GM12864 (cell line): Measurements from ENCODE around the gene LPCAT1.

ENCODE experiments used
- DNase-seq: peaks from one replicate; pipeline ENCODE4 v3.0.0-alpha.2; 2011; ENCODE audit warnings: low read depth
- H3K4me3 ChIP-seq: 2 replicates; pipeline ENCODE4 v1.5.1; 2011; ENCODE audit warnings: mild to moderate bottlenecking, low read depth, low read length, control low read depth
- CTCF ChIP-seq: IDR thresholded peaks from 2 replicates; pipeline ENCODE4 v1.5.1; 2011; ENCODE audit warnings: low read depth, mild to moderate bottlenecking, moderate library complexity, low read length, control low read depth, inconsistent platforms; ENCODE audit errors: missing control alignments

The LPCAT1 gene

GRCh38 chr5:1445313-1445688 lies 78.5 kb downstream of the LPCAT1 start, which contains the start of gene SLC6A3:
TSS of gene SLC6A3 (minus strand) at chr5:1445440. CDS start at chr5:1443197, 2,243 bp downstream.
- no peak for TF ChIP-seq CTCF
- H3K4me3 ChIP-seq: no peak within 1 kb of the TSS
- DNase-seq: no peak

GRCh38 chr5:1444361-1445189 lies 79.2 kb downstream of the LPCAT1 start:
- DNase-seq: no peak
- no peak for TF ChIP-seq CTCF
- no peak overlapping the region for H3K4me3 ChIP-seq

DNA sequence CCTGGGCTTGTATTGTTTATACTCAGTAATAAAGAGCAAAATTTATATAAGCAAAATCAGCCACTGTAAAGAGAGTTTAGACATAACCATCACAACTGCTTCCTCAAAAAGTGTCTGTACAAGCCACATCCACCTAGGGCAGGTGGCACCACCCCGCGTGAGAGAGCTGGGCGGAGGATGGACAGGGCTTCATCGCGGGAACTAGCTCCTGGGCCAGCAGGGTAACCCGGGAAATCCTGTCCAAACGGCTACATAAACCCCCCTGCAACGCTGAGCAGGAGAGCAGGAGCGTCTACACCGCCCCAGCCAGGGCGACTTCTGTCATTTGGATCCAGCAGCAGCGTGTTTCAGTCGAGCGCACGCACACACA lies 79.8 kb downstream of the LPCAT1 start:
- no peak for DNase-seq
- TF ChIP-seq CTCF: no peak
- H3K4me3 ChIP-seq: no peak overlapping the region

- no peak for DNase-seq
- no peak for TF ChIP-seq CTCF
- H3K4me3 ChIP-seq: no peak overlapping the region
Observed at GRCh38 chr5:1443171-1443570, 80.6 kb downstream of the LPCAT1 start.

DNA sequence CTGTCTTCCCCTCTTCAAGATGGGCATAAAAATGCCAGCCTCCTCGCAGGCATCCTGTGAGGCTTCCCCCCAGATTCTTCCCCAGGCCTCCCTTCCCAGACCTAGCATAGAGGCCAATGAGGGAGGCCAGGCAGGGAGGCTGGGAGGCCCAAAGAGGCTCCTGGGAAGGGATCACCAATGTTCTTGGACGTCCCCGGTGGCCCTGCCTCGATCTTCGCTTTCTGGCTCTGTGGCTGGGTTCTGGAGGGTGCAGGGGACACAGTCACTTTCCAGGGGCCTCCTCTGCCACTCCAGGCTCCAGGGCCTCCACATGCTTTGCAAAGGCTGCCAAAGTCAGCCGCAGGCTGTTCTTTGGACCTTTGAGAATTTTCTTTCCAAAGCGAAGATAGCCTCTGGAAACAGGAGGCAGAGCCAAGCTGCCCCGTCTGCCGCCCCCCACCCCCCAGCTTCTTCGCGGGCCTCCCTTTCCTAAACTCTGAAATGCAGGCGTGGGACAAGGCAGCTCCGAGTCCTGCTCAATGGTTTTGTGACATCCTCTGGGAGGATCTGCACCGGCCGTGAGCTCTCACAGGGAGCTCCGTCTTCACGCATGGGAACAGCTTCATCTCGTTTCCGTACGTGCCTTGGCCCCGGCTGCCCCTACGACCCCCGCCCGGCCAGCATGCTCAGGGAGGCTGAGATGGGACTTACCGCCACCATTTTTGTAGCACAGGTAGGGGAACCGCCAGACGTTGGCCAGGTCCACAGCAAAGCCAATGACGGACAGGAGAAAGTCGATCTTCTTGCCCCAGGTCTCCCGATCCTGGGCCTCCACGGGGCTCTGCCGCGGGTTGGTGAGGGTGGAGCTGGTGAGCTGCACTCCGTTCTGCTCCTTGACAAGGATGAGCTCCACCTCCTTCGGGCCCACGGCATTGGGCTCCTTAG lies 81.3 kb downstream of the LPCAT1 start:
- TF ChIP-seq CTCF: no peak
- H3K4me3 ChIP-seq: no peak overlapping the region
- no peak for DNase-seq

DNA sequence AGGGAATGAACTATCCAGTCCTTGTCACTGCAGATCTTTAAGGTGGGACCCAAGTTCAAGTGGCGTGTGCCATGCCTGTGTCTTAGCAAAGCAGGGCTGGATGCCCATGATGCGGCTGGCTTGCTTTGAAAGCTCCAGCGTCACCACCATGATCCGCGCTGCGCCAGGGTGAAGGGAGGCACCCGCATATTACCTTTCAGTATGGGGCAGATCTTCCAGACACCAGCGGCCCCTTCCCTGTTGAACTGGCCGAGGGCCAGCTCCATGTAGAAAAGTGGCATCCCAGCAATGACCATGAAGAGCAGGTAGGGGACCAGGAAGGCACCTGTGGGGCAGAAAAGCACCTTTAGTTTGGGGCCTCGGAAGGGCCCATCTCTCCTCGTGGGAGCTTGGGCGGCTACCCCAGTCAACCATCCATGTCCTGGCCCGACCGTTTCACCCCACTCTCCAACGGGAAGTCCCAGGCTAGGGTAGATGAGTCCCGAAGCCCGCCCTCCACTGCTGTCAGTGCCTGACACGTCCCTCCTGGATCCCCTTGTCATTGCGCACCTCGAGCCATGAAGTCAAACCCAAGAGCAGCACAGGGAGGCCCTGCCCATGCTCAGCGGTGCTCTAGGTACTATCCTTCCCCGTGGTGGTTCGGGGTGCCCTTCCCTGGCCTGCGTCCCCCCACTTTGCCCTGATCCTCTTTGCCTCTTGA lies 82.4 kb downstream of the LPCAT1 start:
- no peak for TF ChIP-seq CTCF

More for the DNA sequence above, 82.4 kb downstream of the LPCAT1 start:
- no peak for DNase-seq
- no peak overlapping the region for H3K4me3 ChIP-seq
